Epithelial cell of proximal tubule (primary cell): ENCODE data around the gene MAGEA2. TPM values are rescaled to one million over a fixed set of nuclear protein-coding genes. Genes with fewer than 3 reads are reported as not detected.
"Not testable (repeated sequence)": the region's sequence is repeated elsewhere in the genome, so short reads cannot be mapped to it uniquely, and the experiment has no call there.

Source experiments
- DNase-seq: peaks from one replicate; pipeline ENCODE4 v3.0.0-alpha.2; 2011; ENCODE audit warnings: low read depth
- H3K4me3 ChIP-seq: 2 replicates; pipeline ENCODE4 v1.5.1; 2011; ENCODE audit warnings: low read depth, mild to moderate bottlenecking, low read length
- total RNA-seq: library from RNA; depleted of rRNA; stranded (reverse); fragments of >200 nt; gene quantifications from 2 replicates; pipeline ENCODE4 v1.2.3, GENCODE V29; 2015
- TF ChIP-seq, protein P1 (sequence below): conservative IDR thresholded peaks from 2 replicates; pipeline ENCODE4 v1.5.1; 2012; ENCODE audit warnings: low read depth, mild to moderate bottlenecking, low read length

The MAGEA2 gene
- total RNA-seq, 1 donor from 2014 or later, result not detected

DNA sequence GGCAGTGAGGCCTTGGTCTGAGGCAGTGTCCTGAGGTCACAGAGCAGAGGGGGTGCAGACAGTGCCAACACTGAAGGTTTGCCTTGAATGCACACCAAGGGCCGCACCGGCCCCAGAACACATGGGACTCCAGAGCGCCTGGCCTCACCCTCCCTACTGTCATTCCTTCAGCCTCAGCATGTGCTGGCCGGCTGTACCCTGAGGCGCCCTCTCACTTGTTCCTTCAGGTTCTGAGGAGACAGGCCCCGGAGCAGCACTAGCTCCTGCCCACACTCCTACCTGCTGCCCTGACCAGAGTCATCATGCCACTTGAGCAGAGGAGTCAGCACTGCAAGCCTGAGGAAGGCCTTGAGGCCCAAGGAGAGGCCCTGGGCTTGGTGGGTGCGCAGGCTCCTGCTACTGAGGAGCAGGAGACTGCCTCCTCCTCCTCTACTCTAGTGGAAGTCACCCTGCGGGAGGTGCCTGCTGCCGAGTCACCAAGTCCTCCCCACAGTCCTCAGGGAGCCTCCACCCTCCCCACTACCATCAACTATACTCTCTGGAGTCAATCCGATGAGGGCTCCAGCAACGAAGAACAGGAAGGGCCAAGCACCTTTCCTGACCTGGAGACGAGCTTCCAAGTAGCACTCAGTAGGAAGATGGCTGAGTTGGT is 17.7 kb downstream of the MAGEA2 start:
- H3K4me3 ChIP-seq, result no peak overlapping the region
- TF ChIP-seq, protein P1, sequence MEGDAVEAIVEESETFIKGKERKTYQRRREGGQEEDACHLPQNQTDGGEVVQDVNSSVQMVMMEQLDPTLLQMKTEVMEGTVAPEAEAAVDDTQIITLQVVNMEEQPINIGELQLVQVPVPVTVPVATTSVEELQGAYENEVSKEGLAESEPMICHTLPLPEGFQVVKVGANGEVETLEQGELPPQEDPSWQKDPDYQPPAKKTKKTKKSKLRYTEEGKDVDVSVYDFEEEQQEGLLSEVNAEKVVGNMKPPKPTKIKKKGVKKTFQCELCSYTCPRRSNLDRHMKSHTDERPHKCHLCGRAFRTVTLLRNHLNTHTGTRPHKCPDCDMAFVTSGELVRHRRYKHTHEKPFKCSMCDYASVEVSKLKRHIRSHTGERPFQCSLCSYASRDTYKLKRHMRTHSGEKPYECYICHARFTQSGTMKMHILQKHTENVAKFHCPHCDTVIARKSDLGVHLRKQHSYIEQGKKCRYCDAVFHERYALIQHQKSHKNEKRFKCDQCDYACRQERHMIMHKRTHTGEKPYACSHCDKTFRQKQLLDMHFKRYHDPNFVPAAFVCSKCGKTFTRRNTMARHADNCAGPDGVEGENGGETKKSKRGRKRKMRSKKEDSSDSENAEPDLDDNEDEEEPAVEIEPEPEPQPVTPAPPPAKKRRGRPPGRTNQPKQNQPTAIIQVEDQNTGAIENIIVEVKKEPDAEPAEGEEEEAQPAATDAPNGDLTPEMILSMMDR, result no peak
- no peak for DNase-seq

DNA sequence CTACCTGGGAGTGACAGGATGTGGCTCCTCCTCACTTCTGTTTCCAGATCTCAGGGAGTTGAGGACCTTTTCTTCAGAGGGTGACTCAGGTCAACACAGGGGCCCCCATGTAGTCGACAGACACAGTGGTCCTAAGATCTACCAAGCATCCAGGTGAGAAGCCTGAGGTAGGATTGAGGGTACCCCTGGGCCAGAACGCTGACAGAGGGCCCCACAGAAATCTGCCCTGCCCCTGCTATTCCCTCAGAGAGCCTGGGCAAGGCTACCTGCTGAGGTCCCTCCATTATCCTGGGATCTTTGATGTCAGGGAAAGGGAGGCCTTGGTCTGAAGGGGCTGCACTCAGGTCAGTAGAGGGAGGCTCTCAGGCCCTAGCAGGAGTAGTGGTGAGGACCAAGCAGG is 18.5 kb downstream of the MAGEA2 start:
- no peak for DNase-seq
- H3K4me3 ChIP-seq, result no peak overlapping the region
- TF ChIP-seq, protein P1, result no peak

DNA sequence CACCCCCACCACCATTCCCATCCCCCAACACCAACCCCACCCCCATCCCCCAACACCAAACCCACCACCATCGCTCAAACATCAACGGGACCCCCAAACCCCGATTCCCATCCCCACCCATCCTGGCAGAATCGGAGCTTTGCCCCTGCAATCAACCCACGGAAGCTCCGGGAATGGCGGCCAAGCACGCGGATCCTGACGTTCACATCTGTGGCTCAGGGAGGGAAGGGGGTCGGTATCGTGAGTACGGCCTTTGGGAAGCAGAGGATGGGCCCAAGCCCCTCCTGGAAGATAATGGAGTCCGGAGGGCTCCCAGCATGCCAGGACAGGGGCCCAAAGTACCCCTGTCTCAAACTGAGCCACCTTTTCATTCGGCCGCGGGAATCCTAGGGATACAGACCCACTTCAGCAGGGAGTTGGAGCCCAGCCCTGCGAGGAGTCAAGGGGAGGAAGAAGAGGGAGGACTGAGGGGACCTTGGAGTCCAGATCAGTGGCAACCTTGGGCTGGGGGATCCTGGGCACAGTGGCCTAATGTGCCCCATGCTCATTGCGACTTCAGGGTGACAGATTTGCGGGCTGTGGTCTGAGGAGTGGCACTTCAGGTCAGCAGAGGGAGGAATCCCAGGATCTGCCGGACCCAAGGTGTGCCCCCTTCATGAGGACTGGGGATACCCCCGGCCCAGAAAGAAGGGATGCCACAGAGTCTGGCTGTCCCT is 19.3 kb downstream of the MAGEA2 start:
- H3K4me3 ChIP-seq, DNase-seq: not testable (repeated sequence)

DNA sequence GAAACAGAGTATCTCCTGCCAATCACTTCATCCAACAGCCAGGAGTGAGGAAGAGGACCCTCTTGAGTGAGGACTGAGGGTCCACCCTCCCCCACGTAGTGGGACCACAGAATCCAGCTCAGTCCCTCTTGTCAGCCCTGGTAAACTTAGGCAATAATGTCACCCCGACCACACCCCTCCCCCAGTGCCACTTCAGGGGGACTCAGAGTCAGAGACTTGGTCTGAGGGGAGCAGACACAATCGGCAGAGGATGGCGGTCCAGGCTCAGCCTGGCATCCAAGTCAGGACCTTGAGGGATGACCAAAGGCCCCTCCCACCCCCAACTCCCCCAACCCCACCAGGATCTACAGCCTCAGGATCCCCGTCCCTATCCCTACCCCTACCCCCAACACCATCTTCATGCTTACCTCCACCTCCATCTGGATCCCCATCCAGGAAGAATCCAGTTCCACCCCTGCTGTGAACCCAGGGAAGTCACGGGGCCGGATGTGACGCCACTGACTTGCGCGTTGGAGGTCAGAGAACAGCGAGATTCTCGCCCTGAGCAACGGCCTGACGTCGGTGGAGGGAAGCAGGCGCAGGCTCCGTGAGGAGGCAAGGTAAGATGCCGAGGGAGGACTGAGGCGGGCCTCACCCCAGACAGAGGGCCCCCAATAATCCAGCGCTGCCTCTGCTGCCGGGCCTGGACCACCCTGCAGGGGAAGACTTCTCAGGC is 20.2 kb downstream of the MAGEA2 start, which contains the start of the genes CSAG1 and MAGEA12:
TSS of gene CSAG1 (minus strand) at position 461 of the 715 bp plus-strand sequence. CDS start 1,261 bp downstream, outside the sequence.
TSS of gene MAGEA12 (plus strand) at position 497 of the 715 bp plus-strand sequence. CDS start 2,405 bp downstream, outside the sequence.
- no peak for DNase-seq
- TF ChIP-seq, protein P1, result no peak
- no peak within 1 kb of the TSS for H3K4me3 ChIP-seq

DNA sequence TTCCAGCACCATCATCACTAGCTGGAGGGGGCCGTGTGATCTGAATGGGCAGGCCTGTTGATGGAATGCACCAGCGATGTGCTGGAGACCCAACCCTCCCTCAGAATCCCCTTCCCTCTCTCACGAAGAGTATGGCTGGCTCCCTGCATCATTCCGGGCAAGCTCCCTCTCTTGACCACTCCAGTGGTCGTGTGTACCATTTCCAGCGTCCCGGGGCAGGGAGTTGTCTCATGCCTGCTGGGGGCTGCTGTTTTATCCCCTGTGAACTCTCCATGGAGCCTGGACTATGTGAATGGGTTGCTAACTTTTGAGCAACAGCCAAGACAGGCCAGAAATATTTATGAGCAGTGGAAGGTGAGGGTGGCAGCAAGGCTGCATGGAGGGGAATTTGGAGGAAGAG is 28.2 kb downstream of the MAGEA2 start:
- TF ChIP-seq, protein P1, result no peak
- H3K4me3 ChIP-seq, result no peak overlapping the region
- DNase-seq, result no peak

DNA sequence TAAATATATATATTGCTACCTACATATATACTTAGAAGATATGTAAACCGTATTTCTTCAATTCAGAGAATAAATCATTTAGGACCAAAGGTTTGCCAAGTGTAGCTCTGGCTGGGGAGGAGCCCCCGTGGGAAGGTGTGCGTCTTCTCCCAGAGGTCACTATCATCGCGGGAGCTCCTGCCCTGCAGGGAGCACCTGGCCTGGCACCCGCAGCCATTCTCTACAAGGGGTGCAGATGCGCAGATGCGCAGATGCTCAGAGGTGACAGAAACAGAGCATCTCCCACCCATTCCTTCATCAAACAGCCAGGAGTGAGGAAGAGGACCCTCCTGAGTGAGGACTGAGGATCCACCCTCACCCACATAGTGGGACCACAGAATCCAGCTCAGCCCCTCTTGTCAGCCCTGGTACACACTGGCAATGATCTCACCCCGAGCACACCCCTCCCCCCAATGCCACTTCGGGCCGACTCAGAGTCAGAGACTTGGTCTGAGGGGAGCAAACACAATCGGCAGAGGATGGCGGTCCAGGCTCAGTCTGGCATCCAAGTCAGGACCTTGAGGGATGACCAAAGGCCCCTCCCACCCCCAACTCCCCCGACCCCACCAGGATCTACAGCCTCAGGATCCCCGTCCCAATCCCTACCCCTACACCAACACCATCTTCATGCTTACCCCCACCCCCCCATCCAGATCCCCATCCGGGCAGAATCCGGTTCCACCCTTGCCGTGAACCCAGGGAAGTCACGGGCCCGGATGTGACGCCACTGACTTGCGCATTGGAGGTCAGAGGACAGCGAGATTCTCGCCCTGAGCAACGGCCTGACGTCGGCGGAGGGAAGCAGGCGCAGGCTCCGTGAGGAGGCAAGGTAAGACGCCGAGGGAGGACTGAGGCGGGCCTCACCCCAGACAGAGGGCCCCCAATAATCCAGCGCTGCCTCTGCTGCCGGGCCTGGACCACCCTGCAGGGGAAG is 39.5 kb downstream of the MAGEA2 start, which contains the start of gene MAGEA2B:
TSS of gene MAGEA2B (plus strand) at position 814 of the 973 bp plus-strand sequence. CDS start 2,479 bp downstream, outside the sequence.
- H3K4me3 ChIP-seq, DNase-seq: not testable (repeated sequence)

DNA sequence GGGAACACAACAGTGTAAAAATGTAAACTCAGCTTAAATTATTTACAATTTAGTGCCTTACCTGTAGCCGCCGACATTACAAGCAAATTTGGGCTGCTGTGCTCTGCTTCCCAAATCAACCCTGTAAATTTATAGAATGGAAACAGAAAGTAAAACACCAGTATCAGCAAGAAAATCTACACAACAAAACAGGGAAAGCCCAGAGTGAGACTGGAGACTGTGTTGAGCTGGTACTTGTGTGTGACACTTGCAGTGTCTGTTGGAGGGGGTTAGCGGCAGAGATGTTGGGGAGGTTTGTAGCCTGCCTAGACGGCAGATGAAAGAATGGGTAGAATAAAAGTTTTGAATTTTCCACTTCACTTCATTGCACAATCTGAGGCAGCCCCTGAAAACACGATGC is 40.4 kb downstream of the MAGEA2 start:
- not testable (repeated sequence) for DNase-seq, H3K4me3 ChIP-seq

DNA sequence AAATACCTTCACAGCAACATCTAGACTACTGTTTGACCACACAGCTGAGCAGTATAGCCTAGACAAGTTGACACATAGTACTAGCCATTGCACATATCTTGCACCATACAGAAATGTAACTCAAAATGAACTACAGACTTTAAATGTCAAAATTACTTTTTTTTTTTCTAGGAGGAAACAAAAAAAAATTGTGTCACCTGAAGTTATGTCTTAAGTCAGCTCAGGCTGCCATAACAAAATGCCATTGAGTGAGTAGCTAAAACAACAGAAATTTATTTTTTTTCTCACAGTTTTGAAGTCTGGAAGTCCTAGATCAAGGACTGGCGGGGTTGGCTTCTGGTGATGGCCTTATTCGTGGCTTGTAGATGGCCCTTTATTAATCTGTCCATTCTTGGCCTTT is 44.5 kb downstream of the MAGEA2 start, which contains the start of gene CSAG2:
TSS of gene CSAG2 (minus strand) at position 101 of the 400 bp plus-strand sequence. CDS start 161 bp downstream, outside the sequence.
- not testable (repeated sequence) for H3K4me3 ChIP-seq, DNase-seq

DNA sequence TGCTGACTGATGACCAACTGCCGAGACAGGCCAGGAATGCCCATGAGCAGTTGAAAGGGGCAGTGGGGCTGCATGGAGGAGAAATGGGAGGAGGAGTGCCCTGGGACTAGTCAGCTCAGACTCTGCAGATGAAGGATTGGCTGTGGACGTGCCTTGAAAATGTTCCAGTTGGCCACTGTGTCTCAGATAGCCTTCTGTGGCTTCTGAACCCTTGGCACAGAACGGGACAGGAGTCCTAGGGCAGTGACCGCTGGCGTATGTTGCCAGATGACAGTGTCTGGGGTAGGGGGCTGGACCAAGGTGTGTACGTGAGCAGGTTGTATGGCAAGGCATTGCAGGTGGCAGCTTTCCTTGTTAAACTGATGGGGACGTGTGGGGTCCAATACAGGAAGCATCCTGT is 47.1 kb downstream of the MAGEA2 start:
- H3K4me3 ChIP-seq, DNase-seq: not testable (repeated sequence)

DNA sequence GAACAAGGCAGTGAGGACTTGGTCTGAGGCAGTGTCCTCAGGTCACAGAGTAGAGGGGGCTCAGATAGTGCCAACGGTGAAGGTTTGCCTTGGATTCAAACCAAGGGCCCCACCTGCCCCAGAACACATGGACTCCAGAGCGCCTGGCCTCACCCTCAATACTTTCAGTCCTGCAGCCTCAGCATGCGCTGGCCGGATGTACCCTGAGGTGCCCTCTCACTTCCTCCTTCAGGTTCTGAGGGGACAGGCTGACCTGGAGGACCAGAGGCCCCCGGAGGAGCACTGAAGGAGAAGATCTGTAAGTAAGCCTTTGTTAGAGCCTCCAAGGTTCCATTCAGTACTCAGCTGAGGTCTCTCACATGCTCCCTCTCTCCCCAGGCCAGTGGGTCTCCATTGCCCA is 53.3 kb downstream of the MAGEA2 start:
- DNase-seq, H3K4me3 ChIP-seq: not testable (repeated sequence)
